ENCODE results near the gene KCNN1. TPM values are rescaled to one million over a fixed set of nuclear protein-coding genes. Genes with fewer than 3 reads are reported as not detected.
"Not testable (repeated sequence)": the region's sequence is repeated elsewhere in the genome, so short reads cannot be mapped to it uniquely, and the experiment has no call there.

Gene KCNN1
- 0.49 and 1.7 TPM in 2 replicates for total RNA-seq (2014; rRNA removed; shearing (Covaris generic))

- DNase-seq (ENCODE audit: low spot score) = no peak
Measured at GRCh38 chr19:17966550-17967256, at the start of gene KCNN1. Gene KCNN1 (plus strand): TSS chr19:17967107. CDS start chr19:17973889, 6,782 bp downstream.

- not testable (repeated sequence) for DNase-seq (ENCODE audit: low spot score)
Measured at GRCh38 chr19:17918151-17918550, 48.8 kb upstream of the KCNN1 start.

- not testable (repeated sequence) for DNase-seq (ENCODE audit: low spot score)
Measured at GRCh38 chr19:17919122-17919521, 47.8 kb upstream of the KCNN1 start.

DNA sequence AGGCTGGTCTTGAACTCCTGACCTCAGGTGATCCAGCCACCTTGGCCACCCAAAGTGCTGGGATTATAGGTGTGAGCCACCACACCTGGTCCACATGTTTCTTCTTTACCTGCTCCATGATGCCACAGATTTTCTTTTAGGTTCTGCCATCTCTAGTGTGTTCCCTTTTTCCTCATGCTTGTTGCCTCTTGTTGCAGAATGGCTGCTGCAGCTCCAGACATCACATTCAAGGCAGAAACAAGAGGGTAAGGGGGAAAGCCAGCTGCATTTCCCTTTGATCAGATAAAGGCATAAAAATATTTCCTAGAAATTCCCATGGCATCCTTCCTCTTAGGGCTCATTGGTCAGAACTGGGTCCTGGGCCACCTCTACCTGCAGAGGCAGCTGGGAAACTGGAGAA, 46.4 kb upstream of the KCNN1 start:
- DNase-seq (ENCODE audit: low spot score) = no peak

DNA sequence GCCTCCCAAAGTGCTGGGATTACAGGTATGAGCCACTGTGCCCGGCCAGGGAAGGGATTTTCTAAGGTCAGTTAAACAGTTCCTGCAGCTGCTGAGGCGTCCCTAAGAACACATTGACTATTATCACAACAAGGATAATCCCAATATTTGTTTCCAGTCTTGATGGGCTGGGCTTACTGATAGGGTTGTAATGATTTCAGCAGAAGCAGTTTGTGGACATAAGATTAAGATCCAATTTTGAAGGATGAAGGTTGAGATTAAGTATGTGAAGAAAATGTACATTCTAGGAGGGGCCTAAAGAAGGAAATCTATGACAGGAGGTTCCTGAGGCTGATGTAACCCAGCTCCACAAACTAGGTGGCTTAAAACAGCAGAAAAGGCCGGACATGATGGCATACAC, 44.8 kb upstream of the KCNN1 start:
- no peak for DNase-seq (ENCODE audit: low spot score)

- no peak for DNase-seq (ENCODE audit: low spot score)
Measured at GRCh38 chr19:17926044-17926443, 40.9 kb upstream of the KCNN1 start.

GRCh38 chr19:17929056-17929455, 37.9 kb upstream of the KCNN1 start:
- no peak for DNase-seq (ENCODE audit: low spot score)

DNA sequence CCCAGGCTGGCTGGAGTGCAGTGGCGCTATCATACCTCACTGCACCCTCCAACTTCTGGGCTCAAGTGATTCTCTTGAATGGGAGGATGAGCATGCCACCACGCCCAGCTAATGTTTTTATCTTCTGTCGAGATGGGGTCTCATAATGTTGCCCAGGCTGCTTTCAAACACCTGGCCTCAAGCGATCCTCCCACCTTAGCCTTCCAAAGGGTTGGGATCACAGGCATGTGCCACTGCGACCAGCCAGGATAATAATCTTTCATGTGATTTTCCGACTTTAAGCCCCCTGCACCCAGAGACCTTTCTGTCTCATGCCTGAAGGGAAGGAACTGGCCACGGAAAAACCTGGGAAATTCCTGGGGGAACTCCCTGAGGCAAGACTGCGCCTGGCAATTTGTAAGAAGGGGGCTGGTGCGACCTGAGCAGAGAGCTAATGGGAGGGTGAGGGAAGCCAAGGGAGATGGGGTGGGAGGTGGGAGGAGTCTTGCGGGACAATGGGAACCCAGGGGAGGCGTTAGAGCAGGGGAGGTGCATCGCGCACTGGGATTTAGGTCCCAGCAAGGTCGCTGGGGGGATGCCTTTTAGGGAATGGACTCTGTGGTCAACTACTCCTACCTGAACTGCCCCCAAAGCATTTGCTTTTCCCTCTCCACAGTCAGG, 35.2 kb upstream of the KCNN1 start:
- no peak for DNase-seq (ENCODE audit: low spot score)

- DNase-seq (ENCODE audit: low spot score) = peak; percentile 90
Measured at GRCh38 chr19:17932485-17933338, 34.2 kb upstream of the KCNN1 start, which contains the start of gene CCDC124. Gene CCDC124 (plus strand): TSS chr19:17933015. CDS start chr19:17936421, 3,406 bp downstream.

DNA sequence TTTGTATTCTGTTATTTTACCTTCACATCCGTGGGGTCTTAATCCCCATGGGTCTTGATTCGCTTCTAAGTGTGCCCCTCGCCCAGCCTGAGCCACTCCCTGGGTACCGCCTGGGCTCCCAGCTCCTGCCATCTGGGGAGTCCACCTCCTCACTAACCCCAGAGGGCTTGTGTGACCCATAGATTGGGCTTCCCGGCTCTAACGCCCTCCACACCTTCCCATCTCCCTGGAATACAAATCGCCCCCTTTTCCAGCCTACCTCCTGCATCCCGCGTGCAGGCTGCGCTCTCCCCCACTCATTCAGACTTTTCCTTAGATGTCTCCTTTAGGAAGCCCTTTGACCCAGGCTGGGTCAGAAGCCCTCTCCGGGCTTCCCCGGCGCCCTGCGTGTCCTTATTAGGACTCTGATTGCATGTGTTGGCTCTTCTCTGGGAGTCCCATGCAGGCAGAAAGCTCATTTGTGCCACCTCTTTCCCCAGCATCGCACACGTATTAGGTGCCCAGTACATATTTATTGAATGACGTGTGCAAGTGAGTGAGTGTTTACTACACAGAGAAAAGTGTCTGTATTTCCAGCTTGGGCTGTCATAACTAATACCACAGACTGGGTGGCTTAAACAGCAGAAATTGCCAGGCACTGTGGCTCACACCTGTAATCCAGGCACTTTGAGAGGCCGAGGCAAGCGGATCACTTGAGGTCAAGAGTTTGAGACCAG, 33.3 kb upstream of the KCNN1 start:
- no peak for DNase-seq (ENCODE audit: low spot score)

DNA sequence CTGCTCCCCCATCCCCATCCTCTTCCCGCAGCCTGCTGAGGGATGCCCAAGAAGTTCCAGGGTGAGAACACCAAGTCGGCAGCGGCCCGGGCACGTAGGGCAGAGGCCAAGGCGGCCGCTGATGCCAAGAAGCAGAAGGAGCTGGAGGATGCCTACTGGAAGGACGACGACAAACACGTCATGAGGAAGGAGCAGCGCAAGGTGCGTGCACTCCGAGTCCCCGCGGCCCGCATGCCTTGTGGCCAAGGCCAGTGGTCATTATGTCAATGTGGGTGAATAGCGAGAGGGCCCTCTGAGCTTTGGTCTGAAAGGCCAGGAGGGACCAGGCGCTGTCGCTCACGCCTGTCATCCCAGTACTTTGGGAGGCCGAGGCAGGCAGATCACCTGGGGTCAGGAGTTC, 30.5 kb upstream of the KCNN1 start:
- no peak for DNase-seq (ENCODE audit: low spot score)

- DNase-seq (ENCODE audit: low spot score) = no peak
Measured at GRCh38 chr19:17937371-17937900, 29.5 kb upstream of the KCNN1 start.

DNA sequence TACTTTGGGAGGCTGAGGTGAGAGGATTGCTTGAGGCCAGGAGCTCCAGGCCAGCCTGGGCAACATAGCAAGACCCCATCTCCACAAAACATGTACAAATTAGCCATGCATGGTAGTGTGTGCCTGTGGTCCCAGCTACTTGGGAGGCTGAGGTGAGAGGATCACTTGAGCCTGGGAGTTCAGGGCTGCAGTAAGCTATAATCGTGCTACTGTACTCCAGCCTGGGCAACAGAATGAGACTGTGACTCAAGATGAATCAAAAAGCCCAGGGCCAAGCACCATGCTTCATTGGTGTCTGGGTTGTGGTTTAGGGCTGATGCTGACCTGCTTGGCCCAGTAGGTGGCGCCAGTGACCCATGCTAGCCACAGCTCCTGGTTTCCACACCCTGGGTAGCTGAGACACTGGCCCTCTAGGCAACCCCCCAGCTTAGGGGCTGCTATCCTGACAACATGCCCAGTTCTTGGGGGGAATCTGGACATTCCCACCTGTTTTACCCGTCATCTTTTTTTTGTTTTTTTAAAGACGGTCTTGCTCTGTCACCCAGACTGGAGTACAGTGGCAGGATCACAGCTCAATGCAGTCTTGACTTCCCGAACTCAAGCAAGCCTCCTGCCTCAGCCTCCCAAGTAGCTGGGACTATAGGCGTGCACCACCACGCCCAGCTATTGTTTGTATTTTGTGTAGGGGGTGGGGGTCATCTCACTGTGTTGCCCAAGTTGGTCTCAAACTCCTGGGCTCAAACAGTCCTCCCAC, 28.6 kb upstream of the KCNN1 start:
- peak; percentile 77 for DNase-seq (ENCODE audit: low spot score)

DNA sequence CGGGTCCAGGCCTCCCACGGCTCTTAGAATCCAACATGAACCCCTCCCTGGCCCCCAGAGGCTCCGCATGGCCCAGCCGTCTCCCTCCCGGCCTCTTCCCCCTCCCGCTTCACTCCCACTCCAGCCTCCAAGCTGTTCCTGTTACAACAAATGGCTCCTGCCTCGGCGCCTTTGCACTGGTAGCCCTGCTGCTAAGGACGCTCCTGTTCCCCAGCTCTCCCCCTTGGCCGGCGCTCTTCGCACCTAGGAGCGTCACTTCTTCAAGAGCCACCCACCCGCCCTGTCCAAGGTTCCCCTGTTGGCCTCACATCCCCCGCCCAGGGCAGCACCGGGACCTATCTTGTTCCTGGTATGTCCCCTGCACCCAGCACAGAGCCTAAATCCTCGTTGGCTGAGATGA, 24.7 kb upstream of the KCNN1 start:
- no peak for DNase-seq (ENCODE audit: low spot score)

DNA sequence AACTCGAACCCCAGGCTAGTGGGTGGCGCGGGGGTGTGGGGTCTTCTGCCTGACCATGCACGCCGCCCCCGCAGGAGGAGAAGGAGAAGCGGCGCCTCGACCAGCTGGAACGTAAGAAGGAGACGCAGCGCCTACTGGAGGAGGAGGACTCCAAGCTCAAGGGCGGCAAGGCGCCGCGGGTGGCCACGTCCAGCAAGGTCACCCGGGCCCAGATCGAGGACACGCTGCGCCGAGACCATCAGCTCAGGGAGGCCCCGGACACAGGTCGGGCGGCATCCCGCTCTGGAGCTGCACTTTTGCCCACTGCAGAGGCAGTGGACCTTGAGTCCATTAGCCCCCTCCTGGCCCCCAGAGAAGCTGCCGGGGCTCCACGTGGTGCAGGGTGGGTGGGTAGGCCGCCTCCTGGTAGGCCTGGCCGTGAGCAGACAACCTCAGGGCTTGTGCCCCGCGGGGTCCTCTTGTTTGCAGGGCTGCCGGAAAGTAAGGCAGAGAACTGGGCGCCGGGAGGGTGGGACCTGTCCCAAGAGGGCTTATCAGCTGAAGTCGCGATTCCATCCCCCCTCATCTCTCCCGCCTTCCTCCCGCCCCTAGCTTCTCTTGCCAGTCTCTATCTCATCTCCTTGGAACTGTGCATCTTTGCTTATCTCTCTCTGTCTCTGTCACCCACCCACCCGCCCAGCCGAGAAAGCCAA, 24.2 kb upstream of the KCNN1 start:
- no peak for DNase-seq (ENCODE audit: low spot score)

DNA sequence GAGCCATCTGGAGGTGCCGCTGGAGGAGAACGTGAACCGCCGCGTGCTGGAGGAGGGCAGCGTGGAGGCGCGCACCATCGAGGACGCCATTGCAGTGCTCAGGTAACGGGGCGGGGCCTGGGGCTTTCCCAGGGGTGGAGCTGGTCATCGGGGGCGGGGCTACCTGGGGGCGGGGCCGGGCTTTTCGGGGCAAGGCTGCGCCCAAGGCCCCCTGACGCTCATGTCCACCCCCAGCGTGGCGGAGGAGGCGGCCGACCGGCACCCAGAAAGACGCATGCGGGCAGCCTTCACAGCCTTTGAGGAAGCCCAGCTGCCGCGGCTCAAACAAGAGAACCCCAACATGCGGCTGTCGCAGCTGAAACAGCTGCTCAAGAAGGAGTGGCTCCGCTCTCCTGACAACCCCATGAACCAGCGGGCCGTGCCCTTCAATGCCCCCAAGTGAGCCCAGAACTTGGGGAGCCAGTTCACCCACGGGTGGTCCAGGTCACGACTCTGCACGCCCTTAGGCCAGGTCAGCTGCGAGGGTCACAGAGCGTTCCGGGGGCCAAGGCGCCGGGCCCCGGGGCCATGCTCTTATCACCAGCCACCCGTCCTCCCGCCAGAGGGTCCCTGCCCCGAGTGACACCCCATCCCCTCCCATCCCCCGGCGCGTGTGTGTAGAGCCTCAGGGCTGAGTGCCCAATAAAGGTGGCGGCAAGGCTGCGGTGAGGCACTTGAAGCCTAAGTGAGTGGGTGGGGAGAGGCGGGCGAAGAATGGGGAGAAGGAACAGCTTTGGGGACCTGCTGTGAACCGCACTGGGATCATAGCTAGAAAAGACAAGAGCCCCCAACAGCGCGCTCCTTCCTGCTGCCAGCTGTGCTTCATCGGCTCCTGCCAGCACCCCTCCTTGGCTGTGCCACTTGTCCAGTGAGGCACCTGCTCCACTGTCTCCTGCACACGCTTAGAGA, 23.4 kb upstream of the KCNN1 start:
- DNase-seq (ENCODE audit: low spot score) = no peak

DNA sequence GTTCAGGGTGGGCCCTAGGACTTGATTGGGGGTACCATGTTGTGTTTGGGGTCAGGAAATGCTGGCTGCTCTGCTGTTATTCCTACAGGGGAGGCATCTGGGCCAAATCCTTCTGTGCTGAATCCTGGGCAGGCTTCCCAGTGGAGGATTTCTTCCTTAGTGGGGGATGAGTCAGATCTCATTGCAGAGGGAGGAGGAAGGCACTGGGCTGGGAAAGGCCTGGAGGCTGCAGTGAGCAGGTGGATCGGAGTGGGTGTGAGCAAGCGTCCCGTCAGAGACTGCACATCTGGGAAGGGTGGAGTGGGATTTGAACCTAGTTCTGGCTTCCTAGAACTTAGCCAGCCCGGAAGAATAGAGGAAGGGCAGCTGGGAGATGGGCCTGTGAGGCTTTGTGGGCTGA, 22.6 kb upstream of the KCNN1 start:
- no peak for DNase-seq (ENCODE audit: low spot score)

GRCh38 chr19:17946965-17947784, 19.7 kb upstream of the KCNN1 start:
- DNase-seq (ENCODE audit: low spot score) = no peak
